Fibroblast of mammary gland (primary cell): ENCODE data around the gene SLF1.

Source experiments
- DNase-seq: peaks from one replicate; pipeline ENCODE4 v3.0.0-alpha.2; 2010; ENCODE audit warnings: low read depth
- H3K4me3 ChIP-seq: 2 replicates; pipeline ENCODE4 v1.5.1; 2011; ENCODE audit warnings: low read depth, mild to moderate bottlenecking, low read length, moderate library complexity; ENCODE audit not compliant: control insufficient read depth
- TF ChIP-seq, protein P1 (sequence below): conservative IDR thresholded peaks from 2 replicates; pipeline ENCODE4 v1.5.1; 2011; ENCODE audit warnings: low read depth, low read length, inconsistent platforms; ENCODE audit not compliant: control insufficient read depth, insufficient read depth

SLF1 gene

GRCh38 chr5:94613583-94613982, 4.9 kb upstream of the SLF1 start:
- TF ChIP-seq, protein P1, sequence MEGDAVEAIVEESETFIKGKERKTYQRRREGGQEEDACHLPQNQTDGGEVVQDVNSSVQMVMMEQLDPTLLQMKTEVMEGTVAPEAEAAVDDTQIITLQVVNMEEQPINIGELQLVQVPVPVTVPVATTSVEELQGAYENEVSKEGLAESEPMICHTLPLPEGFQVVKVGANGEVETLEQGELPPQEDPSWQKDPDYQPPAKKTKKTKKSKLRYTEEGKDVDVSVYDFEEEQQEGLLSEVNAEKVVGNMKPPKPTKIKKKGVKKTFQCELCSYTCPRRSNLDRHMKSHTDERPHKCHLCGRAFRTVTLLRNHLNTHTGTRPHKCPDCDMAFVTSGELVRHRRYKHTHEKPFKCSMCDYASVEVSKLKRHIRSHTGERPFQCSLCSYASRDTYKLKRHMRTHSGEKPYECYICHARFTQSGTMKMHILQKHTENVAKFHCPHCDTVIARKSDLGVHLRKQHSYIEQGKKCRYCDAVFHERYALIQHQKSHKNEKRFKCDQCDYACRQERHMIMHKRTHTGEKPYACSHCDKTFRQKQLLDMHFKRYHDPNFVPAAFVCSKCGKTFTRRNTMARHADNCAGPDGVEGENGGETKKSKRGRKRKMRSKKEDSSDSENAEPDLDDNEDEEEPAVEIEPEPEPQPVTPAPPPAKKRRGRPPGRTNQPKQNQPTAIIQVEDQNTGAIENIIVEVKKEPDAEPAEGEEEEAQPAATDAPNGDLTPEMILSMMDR = peak; percentile 20
- no peak overlapping the region for H3K4me3 ChIP-seq
- peak; percentile 25 for DNase-seq

GRCh38 chr5:94614156-94614805, 4.2 kb upstream of the SLF1 start:
- H3K4me3 ChIP-seq = no peak overlapping the region
- no peak for DNase-seq
- TF ChIP-seq, protein P1 = no peak

GRCh38 chr5:94615862-94616261, 2.6 kb upstream of the SLF1 start:
- TF ChIP-seq, protein P1 = no peak
- DNase-seq = no peak
- no peak overlapping the region for H3K4me3 ChIP-seq

GRCh38 chr5:94618029-94618492, 408 bp upstream of the SLF1 start:
- TF ChIP-seq, protein P1 = no peak
- peak; percentile 73 for DNase-seq
- H3K4me3 ChIP-seq = peak overlapping the region; percentile 82

DNA sequence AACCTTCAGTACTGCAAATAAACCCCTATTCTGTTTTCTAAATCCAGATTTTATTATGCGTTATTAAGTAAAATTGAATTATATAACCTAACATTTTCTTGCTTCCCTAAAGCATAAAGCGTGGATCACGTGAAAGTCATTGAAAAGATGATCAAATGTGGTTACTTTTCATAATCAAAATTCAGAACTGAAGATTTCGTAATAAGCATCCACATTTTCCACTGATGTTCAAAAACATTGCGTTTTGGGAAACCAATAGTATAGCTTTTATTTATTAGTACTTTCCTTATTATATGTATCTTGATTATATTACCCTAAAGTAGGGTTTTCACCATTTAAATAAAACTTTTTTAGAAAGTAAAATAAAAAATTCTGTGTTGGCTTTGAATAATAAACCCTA, 1.8 kb downstream of the SLF1 start:
- DNase-seq = no peak
- H3K4me3 ChIP-seq = no peak overlapping the region
- TF ChIP-seq, protein P1 = no peak

DNA sequence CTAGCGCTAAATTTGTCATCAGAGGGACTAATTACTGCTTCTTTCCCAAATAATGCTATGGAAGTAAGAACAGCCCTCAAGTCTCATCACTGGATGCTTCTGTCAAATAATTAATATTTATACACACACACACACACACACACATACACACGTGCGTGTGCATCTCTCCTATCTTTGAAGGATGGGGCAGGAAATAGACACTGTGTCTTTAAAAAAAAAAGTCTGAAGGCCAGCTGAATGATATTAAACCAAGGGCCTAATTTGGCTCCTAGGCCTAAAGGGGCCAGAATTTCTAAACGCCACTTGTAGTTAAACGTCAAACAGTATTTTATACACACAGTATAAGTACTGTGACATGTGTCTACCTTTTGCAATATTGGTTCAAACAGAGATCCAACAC, 3.3 kb downstream of the SLF1 start:
- TF ChIP-seq, protein P1 = no peak
- no peak overlapping the region for H3K4me3 ChIP-seq
- no peak for DNase-seq
